ENCODE measurements around the gene GLRA3.

- TF ChIP-seq CTCF (IDR thresholded peaks at IDR 0.05) (no peak), POLR2A (IDR thresholded peaks at IDR 0.05) (no peak), EP300 (IDR thresholded peaks at IDR 0.05) (no peak)
Measured at GRCh38 chr4:174848596-174848995, 19.5 kb upstream of the GLRA3 start.

Measured in tibial nerve (tissue), 4 donors.